Measurements from ENCODE around the gene XYLT1.

DNA sequence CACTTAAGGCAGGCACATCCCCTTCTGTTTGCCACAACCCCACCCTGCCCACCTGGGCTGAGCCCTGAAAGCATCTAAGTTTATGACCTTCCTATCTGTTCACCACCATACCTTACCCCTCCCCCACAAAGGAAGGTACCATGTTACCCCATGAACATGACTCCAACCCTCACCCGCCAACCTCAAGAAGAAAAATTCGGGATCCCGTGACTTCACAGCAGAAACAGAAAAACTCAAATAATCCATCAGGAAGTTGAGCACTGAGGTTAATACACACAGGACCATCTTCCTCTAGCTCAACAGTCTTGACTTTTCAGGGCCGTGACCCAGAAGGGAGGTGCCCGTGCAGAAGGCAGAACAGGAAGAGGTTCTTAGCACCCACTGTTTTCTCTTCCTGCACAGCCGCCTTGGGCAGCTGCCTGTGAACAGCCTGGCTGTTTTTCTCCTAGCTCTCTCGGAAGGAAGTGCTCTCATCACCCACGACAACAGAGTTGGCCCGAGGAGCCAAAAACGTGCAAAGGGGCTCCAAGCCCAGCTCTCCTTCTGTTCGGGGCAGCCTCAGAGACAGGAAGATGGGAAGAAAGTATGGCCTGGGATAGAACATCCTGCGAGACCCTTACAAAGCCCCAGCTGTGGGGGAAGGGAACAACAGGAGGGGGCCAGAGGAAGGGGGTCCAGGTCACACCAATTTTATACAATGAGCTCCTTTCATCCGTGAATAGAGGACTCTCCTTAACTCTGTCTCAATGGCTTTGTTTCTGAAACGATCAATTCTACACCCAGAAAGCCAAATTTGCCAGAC, 101.1 kb downstream of the XYLT1 start:
- TF ChIP-seq ZNF384 (IDR thresholded peaks at IDR 0.05) (no peak), SP1 (IDR thresholded peaks at IDR 0.05) (no peak), FOXM1 (IDR thresholded peaks at IDR 0.05; ENCODE audit: borderline replicate concordance) (no peak), HDGF (IDR thresholded peaks at IDR 0.05; ENCODE audit: borderline replicate concordance) (no peak), NFRKB (IDR thresholded peaks at IDR 0.05) (no peak), SUZ12 (IDR thresholded peaks at IDR 0.05) (no peak), BHLHE40 (IDR thresholded peaks at IDR 0.05; ENCODE audit: borderline replicate concordance) (no peak), ARNT (IDR thresholded peaks at IDR 0.05) (no peak), L3MBTL2 (conservative IDR thresholded peaks at IDR 0.05) (no peak), FOXA1 (IDR thresholded peaks at IDR 0.05) (no peak), ELF4 (IDR thresholded peaks at IDR 0.05) (no peak), FOXK2 (IDR thresholded peaks at IDR 0.05) (no peak)
- TF ChIP-seq, protein P1, sequence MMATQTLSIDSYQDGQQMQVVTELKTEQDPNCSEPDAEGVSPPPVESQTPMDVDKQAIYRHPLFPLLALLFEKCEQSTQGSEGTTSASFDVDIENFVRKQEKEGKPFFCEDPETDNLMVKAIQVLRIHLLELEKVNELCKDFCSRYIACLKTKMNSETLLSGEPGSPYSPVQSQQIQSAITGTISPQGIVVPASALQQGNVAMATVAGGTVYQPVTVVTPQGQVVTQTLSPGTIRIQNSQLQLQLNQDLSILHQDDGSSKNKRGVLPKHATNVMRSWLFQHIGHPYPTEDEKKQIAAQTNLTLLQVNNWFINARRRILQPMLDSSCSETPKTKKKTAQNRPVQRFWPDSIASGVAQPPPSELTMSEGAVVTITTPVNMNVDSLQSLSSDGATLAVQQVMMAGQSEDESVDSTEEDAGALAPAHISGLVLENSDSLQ (IDR thresholded peaks at IDR 0.05): no peak
